Progenitor cell of endocrine pancreas (in vitro differentiated cells): ENCODE data around the gene SLC8A2. TPM values are rescaled to one million over a fixed set of nuclear protein-coding genes. Genes with fewer than 3 reads are reported as not detected.

ENCODE experiments used
- DNase-seq: peaks from one replicate; pipeline ENCODE4 v3.0.0; 2021; ENCODE audit warnings: low spot score; ENCODE audit not compliant: unreplicated experiment
- H3K27ac Mint-ChIP-seq: 2 replicates; pipeline ENCODE4 v1.8.0; 2021; ENCODE audit warnings: mild to moderate bottlenecking, moderate library complexity, mixed read lengths
- H3K27me3 Mint-ChIP-seq: 2 replicates; pipeline ENCODE4 v1.8.0; 2021; ENCODE audit warnings: mixed read lengths
- H3K36me3 Mint-ChIP-seq: 2 replicates; pipeline ENCODE4 v1.8.0; 2022; ENCODE audit warnings: mixed read lengths; ENCODE audit not compliant: insufficient read depth
- H3K4me1 Mint-ChIP-seq: 2 replicates; pipeline ENCODE4 v1.8.0; 2021; ENCODE audit warnings: low read depth, mixed read lengths
- H3K4me3 Mint-ChIP-seq: 2 replicates; pipeline ENCODE4 v1.8.0; 2021; ENCODE audit warnings: low read depth, mild to moderate bottlenecking, moderate library complexity, mixed read lengths
- H3K9me3 Mint-ChIP-seq: 2 replicates; pipeline ENCODE4 v1.8.0; 2021; ENCODE audit warnings: low read depth, mixed read lengths
- CTCF ChIP-seq: fragments of 200-600 bp; sonication (generic); IDR thresholded peaks from one replicate; pipeline ENCODE4 v1.5.0; 2021; ENCODE audit warnings: antibody characterized with exemption, mild to moderate bottlenecking; ENCODE audit not compliant: unreplicated experiment
- total RNA-seq: library from RNA; stranded (reverse); gene quantifications from 2 replicates; pipeline ENCODE4 v1.2.1, GENCODE V29; 2021

The SLC8A2 gene
- total RNA-seq, 1 donor from 2014 or later, result 1.2 TPM

- Mint-ChIP-seq H3K4me3 (no peak overlapping the region), H3K27ac (no peak overlapping the region), H3K4me1 (peaks cover 2% of the 10 kb centered on the region), H3K36me3 (no peaks in the 10 kb centered on the region), H3K27me3 (peaks cover 19% of the 10 kb centered on the region), H3K9me3 (no peaks in the 10 kb centered on the region)
- DNase-seq, result no peak
- no peak for TF ChIP-seq CTCF
Measured at GRCh38 chr19:47476438-47476972, 4.8 kb upstream of the SLC8A2 start.

GRCh38 chr19:47475465-47475864 lies 3.8 kb upstream of the SLC8A2 start:
- H3K27me3 Mint-ChIP-seq, result peaks cover 22% of the 10 kb centered on the region
- DNase-seq, result no peak
- no peaks in the 10 kb centered on the region for H3K9me3 Mint-ChIP-seq
- H3K36me3 Mint-ChIP-seq, result no peaks in the 10 kb centered on the region
- H3K4me1 Mint-ChIP-seq, result peaks cover 4% of the 10 kb centered on the region
- no peak for TF ChIP-seq CTCF
- no peak overlapping the region for H3K27ac Mint-ChIP-seq
- no peak overlapping the region for H3K4me3 Mint-ChIP-seq

- no peak for DNase-seq
- no peaks in the 10 kb centered on the region for H3K36me3 Mint-ChIP-seq
- H3K27ac Mint-ChIP-seq, result no peak overlapping the region
- no peaks in the 10 kb centered on the region for H3K9me3 Mint-ChIP-seq
- H3K27me3 Mint-ChIP-seq, result peaks cover 34% of the 10 kb centered on the region
- no peak overlapping the region for H3K4me3 Mint-ChIP-seq
- peaks cover 6% of the 10 kb centered on the region for H3K4me1 Mint-ChIP-seq
- no peak for TF ChIP-seq CTCF
Measured at GRCh38 chr19:47473336-47473735, 1.6 kb upstream of the SLC8A2 start.

- Mint-ChIP-seq H3K9me3 (no peaks in the 10 kb centered on the region), H3K4me3 (peak overlapping the region; percentile 49), H3K27ac (no peak overlapping the region), H3K36me3 (no peaks in the 10 kb centered on the region), H3K4me1 (peaks cover 6% of the 10 kb centered on the region), H3K27me3 (peaks cover 44% of the 10 kb centered on the region)
- no peak for TF ChIP-seq CTCF
- DNase-seq, result no peak
Measured at GRCh38 chr19:47471381-47471732, 336 bp downstream of the SLC8A2 start.

GRCh38 chr19:47470447-47471195 lies 1.1 kb downstream of the SLC8A2 start:
- H3K9me3 Mint-ChIP-seq, result no peaks in the 10 kb centered on the region
- H3K27me3 Mint-ChIP-seq, result peaks cover 48% of the 10 kb centered on the region
- H3K27ac Mint-ChIP-seq, result no peak overlapping the region
- H3K4me3 Mint-ChIP-seq, result no peak overlapping the region
- no peaks in the 10 kb centered on the region for H3K36me3 Mint-ChIP-seq
- DNase-seq, result no peak
- peaks cover 6% of the 10 kb centered on the region for H3K4me1 Mint-ChIP-seq
- TF ChIP-seq CTCF, result no peak
